ENCODE results near the gene SUSD6.

Gene SUSD6

GRCh38 chr14:69763761-69764510 is 152.5 kb downstream of the SUSD6 start:
- DNase-seq (ENCODE audit: low read depth) = peak; percentile 43

Data from activated T-cell treated with anti-CD3 and anti-CD28 coated beads for 24 hours (primary cell).